Measurements from ENCODE around the gene SRD5A1. TPM values are rescaled to one million over a fixed set of nuclear protein-coding genes. Genes with fewer than 3 reads are reported as not detected.

The SRD5A1 gene
- total RNA-seq, 1 experiment from 2014 or later, result 24.7 TPM

DNA sequence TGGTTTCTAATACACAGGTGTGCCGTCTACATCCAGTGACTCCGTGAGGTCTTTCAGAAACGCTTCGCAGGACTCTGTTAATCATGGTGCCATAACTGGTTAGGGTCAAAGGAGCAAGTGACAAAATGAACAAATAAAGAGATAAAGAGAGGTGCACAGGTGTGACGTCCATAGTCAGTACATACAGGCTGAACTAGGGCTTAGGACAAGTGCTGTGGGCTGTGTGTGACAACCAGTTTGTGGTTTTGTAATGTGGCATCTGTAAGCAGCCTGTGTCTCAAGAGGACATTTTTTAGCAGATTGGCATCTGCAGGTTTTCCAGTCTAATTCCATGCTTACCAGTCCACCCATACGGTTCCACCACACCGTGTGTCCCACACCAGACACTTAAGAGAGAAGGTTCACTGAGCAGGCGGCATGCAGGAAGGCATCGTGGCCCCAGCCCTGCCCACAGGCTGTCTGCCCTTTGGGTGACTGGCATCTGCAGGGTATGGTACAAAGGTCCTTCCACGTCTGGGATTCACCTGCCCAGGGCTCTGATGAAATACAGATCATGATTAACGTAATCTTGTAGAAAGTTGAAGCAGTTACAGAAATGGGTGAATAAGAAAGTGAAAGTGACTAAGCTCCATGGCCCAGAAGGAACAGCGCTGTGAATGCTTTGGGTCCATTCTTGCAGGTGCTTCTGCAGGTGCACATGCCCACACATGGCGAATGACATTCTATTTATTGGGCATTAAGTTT lies 26.9 kb downstream of the SRD5A1 start (continued):
- no peak for TF ChIP-seq TCF7L2 (IDR thresholded peaks at IDR 0.05; ENCODE audit: borderline replicate concordance, extremely low read depth, insufficient read depth, insufficient read length)

GRCh38 chr5:6660688-6661087 lies 27.4 kb downstream of the SRD5A1 start:
- POLR2A ChIA-PET, result no interaction called here
- no peaks in the 10 kb centered on the region for H4K20me1 ChIP-seq (ENCODE audit: insufficient read depth)
- RAD21 ChIA-PET (ENCODE audit: low non-redundant PET in 1 of 2, low total read pairs in 2 of 2, uncharacterized antibody in 2 of 2, unreplicated experiment in 2 of 2), result no interaction called here
- intact Hi-C loops (cut with micrococcal nuclease), result no loop called here
- H3K9me3 ChIP-seq (ENCODE audit: control insufficient read depth in 1 of 2, insufficient read depth in 1 of 2, low read depth in 1 of 2, low read length in 2 of 2), result peaks cover 5 to 10% of the 10 kb centered on the region in 2 experiments; a peak in 2 of 4 replicates
- no peak overlapping the region for H3K9ac ChIP-seq (ENCODE audit: low read length)
- H3K4me3 ChIP-seq (replicated peaks in 1 of 2; ENCODE audit: low read depth in 1 of 2, low read length in 2 of 2), result no peak overlapping the region
- no peaks in the 10 kb centered on the region for H3K27me3 ChIP-seq (ENCODE audit: insufficient read depth, low read length)
- no peaks in the 10 kb centered on the region for H3K4me1 ChIP-seq (ENCODE audit: control insufficient read depth in 1 of 2, insufficient read depth in 2 of 2, low read length in 2 of 2)
- no peak overlapping the region for H3K4me2 ChIP-seq (ENCODE audit: low read length)
- TF ChIP-seq EZH2phosphoT487 (IDR thresholded peaks at IDR 0.05; ENCODE audit: borderline replicate concordance) (no peak), TCF7L2 (IDR thresholded peaks at IDR 0.05; ENCODE audit: borderline replicate concordance, extremely low read depth, insufficient read depth, insufficient read length) (no peak), EGR1 (IDR thresholded peaks at IDR 0.05; ENCODE audit: low read depth) (no peak), SIN3A (IDR thresholded peaks at IDR 0.05; ENCODE audit: low read depth) (no peak), MAX (IDR thresholded peaks at IDR 0.05) (no peak), CBX3 (IDR thresholded peaks at IDR 0.05; ENCODE audit: low read depth) (no peak), ZNF274 (IDR thresholded peaks at IDR 0.05; ENCODE audit: low read depth, low read length) (no peak), SP1 (IDR thresholded peaks at IDR 0.05; ENCODE audit: low read depth) (no peak), FOSL1 (IDR thresholded peaks at IDR 0.05; ENCODE audit: low read depth) (no peak), RAD21 (IDR thresholded peaks at IDR 0.05; ENCODE audit: low read depth) (no peak), POLR2A (IDR thresholded peaks at IDR 0.05; ENCODE audit: borderline replicate concordance, extremely low read depth, insufficient read depth, insufficient read length) (no peak), YY1 (IDR thresholded peaks at IDR 0.05; ENCODE audit: extremely low read depth, insufficient replicate concordance, low read depth, low read length) (no peak)
- TF ChIP-seq, protein P1, sequence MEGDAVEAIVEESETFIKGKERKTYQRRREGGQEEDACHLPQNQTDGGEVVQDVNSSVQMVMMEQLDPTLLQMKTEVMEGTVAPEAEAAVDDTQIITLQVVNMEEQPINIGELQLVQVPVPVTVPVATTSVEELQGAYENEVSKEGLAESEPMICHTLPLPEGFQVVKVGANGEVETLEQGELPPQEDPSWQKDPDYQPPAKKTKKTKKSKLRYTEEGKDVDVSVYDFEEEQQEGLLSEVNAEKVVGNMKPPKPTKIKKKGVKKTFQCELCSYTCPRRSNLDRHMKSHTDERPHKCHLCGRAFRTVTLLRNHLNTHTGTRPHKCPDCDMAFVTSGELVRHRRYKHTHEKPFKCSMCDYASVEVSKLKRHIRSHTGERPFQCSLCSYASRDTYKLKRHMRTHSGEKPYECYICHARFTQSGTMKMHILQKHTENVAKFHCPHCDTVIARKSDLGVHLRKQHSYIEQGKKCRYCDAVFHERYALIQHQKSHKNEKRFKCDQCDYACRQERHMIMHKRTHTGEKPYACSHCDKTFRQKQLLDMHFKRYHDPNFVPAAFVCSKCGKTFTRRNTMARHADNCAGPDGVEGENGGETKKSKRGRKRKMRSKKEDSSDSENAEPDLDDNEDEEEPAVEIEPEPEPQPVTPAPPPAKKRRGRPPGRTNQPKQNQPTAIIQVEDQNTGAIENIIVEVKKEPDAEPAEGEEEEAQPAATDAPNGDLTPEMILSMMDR (IDR thresholded peaks at IDR 0.05 in 2 of 3, conservative IDR thresholded peaks at IDR 0.05 in 1 of 3; ENCODE audit: borderline replicate concordance in 1 of 3, insufficient read depth in 1 of 3, low read depth in 2 of 3, low read length in 2 of 3), result no peak
- TF ChIP-seq, protein P2, sequence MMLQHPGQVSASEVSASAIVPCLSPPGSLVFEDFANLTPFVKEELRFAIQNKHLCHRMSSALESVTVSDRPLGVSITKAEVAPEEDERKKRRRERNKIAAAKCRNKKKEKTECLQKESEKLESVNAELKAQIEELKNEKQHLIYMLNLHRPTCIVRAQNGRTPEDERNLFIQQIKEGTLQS (IDR thresholded peaks at IDR 0.05), result no peak
- TF ChIP-seq, protein P3, sequence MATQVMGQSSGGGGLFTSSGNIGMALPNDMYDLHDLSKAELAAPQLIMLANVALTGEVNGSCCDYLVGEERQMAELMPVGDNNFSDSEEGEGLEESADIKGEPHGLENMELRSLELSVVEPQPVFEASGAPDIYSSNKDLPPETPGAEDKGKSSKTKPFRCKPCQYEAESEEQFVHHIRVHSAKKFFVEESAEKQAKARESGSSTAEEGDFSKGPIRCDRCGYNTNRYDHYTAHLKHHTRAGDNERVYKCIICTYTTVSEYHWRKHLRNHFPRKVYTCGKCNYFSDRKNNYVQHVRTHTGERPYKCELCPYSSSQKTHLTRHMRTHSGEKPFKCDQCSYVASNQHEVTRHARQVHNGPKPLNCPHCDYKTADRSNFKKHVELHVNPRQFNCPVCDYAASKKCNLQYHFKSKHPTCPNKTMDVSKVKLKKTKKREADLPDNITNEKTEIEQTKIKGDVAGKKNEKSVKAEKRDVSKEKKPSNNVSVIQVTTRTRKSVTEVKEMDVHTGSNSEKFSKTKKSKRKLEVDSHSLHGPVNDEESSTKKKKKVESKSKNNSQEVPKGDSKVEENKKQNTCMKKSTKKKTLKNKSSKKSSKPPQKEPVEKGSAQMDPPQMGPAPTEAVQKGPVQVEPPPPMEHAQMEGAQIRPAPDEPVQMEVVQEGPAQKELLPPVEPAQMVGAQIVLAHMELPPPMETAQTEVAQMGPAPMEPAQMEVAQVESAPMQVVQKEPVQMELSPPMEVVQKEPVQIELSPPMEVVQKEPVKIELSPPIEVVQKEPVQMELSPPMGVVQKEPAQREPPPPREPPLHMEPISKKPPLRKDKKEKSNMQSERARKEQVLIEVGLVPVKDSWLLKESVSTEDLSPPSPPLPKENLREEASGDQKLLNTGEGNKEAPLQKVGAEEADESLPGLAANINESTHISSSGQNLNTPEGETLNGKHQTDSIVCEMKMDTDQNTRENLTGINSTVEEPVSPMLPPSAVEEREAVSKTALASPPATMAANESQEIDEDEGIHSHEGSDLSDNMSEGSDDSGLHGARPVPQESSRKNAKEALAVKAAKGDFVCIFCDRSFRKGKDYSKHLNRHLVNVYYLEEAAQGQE (IDR thresholded peaks at IDR 0.05; ENCODE audit: low read depth), result no peak
- peaks cover 15 to 19% of the 10 kb centered on the region in 2 experiments for H3K36me3 ChIP-seq (ENCODE audit: control insufficient read depth in 1 of 2, insufficient read depth in 2 of 2, low read length in 2 of 2)
- no peak overlapping the region for H2AFZ ChIP-seq (ENCODE audit: low read depth, low read length, poor library complexity, severe bottlenecking)
- H3K27ac ChIP-seq (ENCODE audit: low read depth, low read length), result no peak overlapping the region
- DNase-seq (ENCODE audit: low read depth, low spot score) (no peak), ATAC-seq (no peak)
- no peaks in the 10 kb centered on the region for H3K79me2 ChIP-seq (ENCODE audit: insufficient read depth, low read length)
- CTCF ChIA-PET, result no interaction called here
- BruUV-seq (replicated peaks), result no TSS peak
- no peaks in the 10 kb centered on the region for H3K9me2 ChIP-seq (ENCODE audit: insufficient read depth)

Data from HCT116 (cell line).